ENCODE results near the gene PEX14. TPM values are rescaled to one million over a fixed set of nuclear protein-coding genes. Genes with fewer than 3 reads are reported as not detected.

Gene PEX14
- total and polyA plus RNA-seq, 9 of the 15 experiments (the other 6 are each of a cell fraction or from before 2014, with no cell fraction given), result 2.6 to 45.7 (median 22.7) TPM

- TF ChIP-seq RUNX1 (IDR thresholded peaks at IDR 0.05; ENCODE audit: low read depth), result no peak
- TF ChIP-seq CCNT2 (IDR thresholded peaks at IDR 0.05; ENCODE audit: borderline replicate concordance, extremely low read depth, insufficient read length, low read depth, low read length), result peak; percentile 11
- peak; percentile 55; the same call in 1 of the 2 replicates for TF ChIP-seq SPI1 (IDR thresholded peaks at IDR 0.05; ENCODE audit: borderline replicate concordance, low read depth, low read length)
- TF ChIP-seq PBX2 (CRISPR knock-in tag; IDR thresholded peaks at IDR 0.05; ENCODE audit: low read depth), result no peak
- 0 out of 2 replicates have a peak, but pooled peaks have one; percentile 7 for TF ChIP-seq PBX2 (tag; conservative IDR thresholded peaks at IDR 0.05; ENCODE audit: low read depth)
- no peak for TF ChIP-seq STAG1 (CRISPR knock-in tag; IDR thresholded peaks at IDR 0.05; ENCODE audit: borderline replicate concordance)
- TF ChIP-seq PATZ1 (CRISPR knock-in tag; IDR thresholded peaks at IDR 0.05; ENCODE audit: borderline replicate concordance), result no peak
- peak; percentile 50; the same call in 1 of the 2 replicates for TF ChIP-seq MECOM (CRISPR knock-in tag; IDR thresholded peaks at IDR 0.05)
- peak; percentile 89; the same call in 1 of the 2 replicates for TF ChIP-seq ETV5 (CRISPR knock-in tag; IDR thresholded peaks at IDR 0.05; ENCODE audit: low read depth)
- TF ChIP-seq MTA3 (IDR thresholded peaks at IDR 0.05; ENCODE audit: borderline replicate concordance), result peak; percentile 82; the same call in 1 of the 2 replicates
- TF ChIP-seq USF1 (CRISPR knock-in tag; IDR thresholded peaks at IDR 0.05), result peak; percentile 99
- 0 out of 2 replicates have a peak, but pooled peaks have one; percentile 37 for TF ChIP-seq ZNF212 (CRISPR knock-in tag; IDR thresholded peaks at IDR 0.05)
- 0 out of 2 replicates have a peak, but pooled peaks have one; percentile 11 for TF ChIP-seq ZNF23 (CRISPR knock-in tag; IDR thresholded peaks at IDR 0.05)
- no peak; the same call in 1 of the 2 replicates for TF ChIP-seq ZKSCAN1 (IDR thresholded peaks at IDR 0.05; ENCODE audit: low read depth, low read length)
- peak; percentile 39; the same call in 1 of the 2 replicates for TF ChIP-seq NR2F6 (CRISPR knock-in tag; IDR thresholded peaks at IDR 0.05)
- TF ChIP-seq MIER1 (IDR thresholded peaks at IDR 0.05; ENCODE audit: low read depth), result no peak
- TF ChIP-seq LCOR (CRISPR knock-in tag; IDR thresholded peaks at IDR 0.05), result peak; percentile 97
- 0 out of 2 replicates have a peak, but pooled peaks have one; percentile 72 for TF ChIP-seq TCF15 (CRISPR knock-in tag; IDR thresholded peaks at IDR 0.05)
- TF ChIP-seq ESRRA (IDR thresholded peaks at IDR 0.05; ENCODE audit: borderline replicate concordance, low read depth), result peak; percentile 70
- TF ChIP-seq ZNF134 (CRISPR knock-in tag; conservative IDR thresholded peaks at IDR 0.05), result peak; percentile 49; the same call in 1 of the 2 replicates
- no peak for TF ChIP-seq ZNF695 (CRISPR knock-in tag; IDR thresholded peaks at IDR 0.05)
- no peak for TF ChIP-seq THRAP3 (IDR thresholded peaks at IDR 0.05; ENCODE audit: borderline replicate concordance)
Observed at GRCh38 chr1:10472220-10473144, 2.3 kb upstream of the PEX14 start, which contains the start of gene DFFA (continued).
